A673 (cell line): ENCODE measurements around the gene SEZ6L.

ENCODE experiments used
- CTCF ChIP-seq: fragments of 300-800, 200-600 bp; sonication (generic); conservative IDR thresholded peaks from 2 replicates; pipeline ENCODE4 v1.5.1; 2017; ENCODE audit warnings: low read depth, mild to moderate bottlenecking, antibody characterized with exemption, low read length, moderate library complexity, mixed read lengths
- EZH2 ChIP-seq: fragments of 200-600 bp; sonication (generic); IDR thresholded peaks from 2 replicates; pipeline ENCODE4 v1.6.1; 2017; ENCODE audit warnings: borderline replicate concordance, low read depth, mild to moderate bottlenecking, mixed read lengths, antibody characterized with exemption, low read length; ENCODE audit not compliant: poor library complexity, severe bottlenecking

GRCh38 chr22:26372890-26373289 is 203.6 kb downstream of the SEZ6L start:
- TF ChIP-seq CTCF = no peak
- TF ChIP-seq EZH2 = no peak
